GM19099 (cell line): Measurements from ENCODE around the gene MAPK6.
A peak's percentile ranks its signal among the peaks of the same experiment; 100 is the strongest.

Experiments
- POLR2A ChIP-seq: IDR thresholded peaks from 3 replicates; pipeline ENCODE4 v1.6.1; 2011; ENCODE audit warnings: low read depth; ENCODE audit not compliant: insufficient read length; ENCODE audit errors: extremely low read depth

Gene MAPK6

DNA sequence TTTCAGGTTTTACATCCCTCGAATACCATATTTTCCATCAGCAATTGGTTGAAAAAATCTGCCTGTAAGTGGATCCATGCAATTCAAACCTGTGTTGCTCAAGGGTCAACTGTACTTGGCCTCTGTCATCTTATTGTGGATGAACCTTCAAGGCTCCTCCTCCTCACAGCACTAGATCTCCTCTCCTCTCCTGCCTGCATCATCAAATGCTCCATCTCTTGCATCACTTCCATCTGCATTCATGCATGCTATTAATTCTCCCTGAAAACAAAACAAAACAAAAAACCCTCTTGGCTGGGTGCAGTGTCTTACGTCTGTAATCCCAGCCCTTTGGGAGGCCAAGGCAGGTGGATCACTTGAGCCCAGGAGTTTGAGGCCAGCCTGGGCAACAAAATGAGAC lies 83.4 kb downstream of the MAPK6 start:
- TF ChIP-seq POLR2A, result no peak

DNA sequence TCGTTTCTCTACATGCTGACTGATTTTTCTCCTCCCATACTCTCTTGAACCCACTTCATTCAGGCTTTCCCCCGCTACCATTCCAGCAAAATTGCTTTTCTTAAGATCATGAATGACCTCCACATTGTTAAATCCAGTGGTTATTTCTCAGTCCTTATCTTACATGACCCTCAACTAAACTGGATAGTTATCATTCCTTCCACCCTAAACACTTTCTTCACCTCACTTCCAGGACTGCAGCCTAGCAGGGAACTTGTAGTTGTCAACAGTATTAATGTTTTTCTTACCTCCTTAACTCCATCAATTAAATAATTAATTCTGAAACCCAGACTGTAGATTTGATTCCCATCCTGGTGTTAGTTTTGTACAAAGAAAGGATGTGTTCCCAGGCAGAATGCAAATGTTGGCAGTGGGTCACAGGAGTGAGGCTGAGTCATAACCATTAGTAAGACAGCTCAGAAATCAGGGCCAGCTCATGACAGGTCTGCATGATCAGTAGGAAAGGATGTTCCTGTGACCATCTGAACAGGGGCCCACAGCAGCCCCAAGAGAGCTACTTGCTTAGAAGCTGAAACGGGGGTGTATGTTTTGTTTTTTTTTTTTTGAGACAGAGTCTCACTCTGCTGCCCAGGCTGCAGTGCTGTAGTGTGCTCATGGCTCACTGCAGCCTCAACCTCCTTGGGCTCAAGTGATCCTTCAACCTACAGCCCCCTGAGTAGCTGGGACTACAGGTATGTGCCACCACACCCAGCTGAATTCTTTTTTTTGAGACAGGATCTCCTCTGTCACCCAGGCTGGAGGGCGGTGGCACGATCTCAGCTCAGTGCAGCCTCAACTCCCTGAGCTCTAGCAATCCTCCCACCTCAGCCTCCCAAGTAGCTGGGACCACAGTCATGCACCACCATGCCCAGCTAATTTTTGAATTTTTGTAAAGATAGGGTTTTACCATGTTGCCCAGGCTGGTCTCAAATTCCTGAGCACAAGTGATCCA lies 84.5 kb downstream of the MAPK6 start:
- peak; percentile 34 for TF ChIP-seq POLR2A

DNA sequence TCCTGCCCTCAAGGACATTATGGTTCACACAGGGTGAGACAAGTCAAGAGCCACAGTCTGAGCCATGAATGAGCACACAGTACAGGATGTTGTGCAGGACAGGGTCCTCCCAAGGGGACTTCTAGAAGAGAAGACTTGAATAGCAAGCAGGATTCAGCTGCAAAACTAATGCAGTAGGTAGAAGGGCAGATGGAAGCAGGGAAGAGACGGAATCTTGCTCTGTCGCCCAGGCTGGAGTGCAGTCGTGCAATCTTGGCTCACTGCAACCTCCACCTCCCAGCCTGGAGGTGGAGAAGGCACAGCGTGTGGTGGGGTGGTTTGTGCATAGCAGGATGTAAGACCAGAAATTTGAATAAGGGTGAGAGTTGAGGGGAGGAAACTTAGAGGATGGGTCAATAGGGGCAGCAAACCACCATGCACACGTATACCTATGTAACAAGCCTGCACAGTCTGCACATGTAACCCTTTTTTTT lies 85.5 kb downstream of the MAPK6 start:
- peak; percentile 24 for TF ChIP-seq POLR2A

DNA sequence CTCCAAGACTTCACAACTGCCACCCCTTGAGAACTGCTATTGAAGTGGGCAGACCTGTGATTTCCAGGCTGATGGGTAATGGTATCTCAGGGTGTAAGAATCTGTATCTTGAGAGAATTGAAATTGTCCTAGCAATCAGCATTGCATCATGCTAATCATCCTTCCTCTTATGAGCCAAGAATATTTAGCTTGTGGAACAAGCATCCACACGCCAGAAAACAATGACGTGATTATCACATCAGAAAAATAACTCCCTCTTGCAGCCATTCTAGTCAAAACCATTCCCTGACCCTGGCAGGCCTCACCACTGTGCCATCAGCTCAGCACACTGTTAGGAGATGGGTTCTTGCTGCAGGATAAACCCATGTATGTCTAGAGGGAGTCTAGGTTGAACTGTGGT lies 86.8 kb downstream of the MAPK6 start:
- TF ChIP-seq POLR2A, result no peak

DNA sequence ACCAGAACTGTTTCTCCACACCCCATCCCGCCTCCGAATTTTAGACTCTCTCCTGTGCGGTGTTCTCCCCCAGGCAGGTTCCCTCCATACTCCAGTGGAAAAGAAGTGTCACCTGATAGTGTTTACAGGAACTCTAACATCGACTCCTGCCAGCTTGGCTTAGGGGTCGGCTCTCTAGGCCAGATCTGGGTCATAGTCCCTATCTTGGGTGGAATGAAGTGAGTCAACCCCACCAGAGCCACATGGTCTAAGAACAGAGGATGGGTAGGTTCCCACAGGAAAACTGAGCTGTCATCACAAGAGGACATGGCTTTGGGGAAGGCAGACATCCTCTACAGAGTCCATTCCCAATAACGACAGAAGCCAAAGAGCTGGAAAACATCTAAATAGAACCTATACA lies 87.6 kb downstream of the MAPK6 start:
- no peak for TF ChIP-seq POLR2A

DNA sequence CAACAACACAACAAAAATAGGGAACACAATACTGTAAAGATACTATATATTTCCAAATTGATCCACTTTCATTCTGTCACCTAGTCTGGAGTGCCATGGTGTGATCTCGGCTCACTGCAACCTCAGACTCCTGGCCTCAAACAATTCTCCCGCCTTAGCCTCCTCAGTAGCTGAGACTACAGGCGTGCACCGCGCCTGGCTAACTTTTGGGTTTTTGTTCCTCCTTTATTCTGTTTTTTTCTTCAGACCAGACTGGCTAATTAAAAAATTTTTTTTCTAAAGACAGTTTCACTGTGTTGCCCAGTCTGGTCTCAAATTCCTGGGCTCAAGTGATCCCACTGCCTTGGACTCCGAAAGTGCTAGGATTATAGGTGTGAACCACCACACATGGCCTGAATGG lies 88.2 kb downstream of the MAPK6 start:
- TF ChIP-seq POLR2A, result no peak

DNA sequence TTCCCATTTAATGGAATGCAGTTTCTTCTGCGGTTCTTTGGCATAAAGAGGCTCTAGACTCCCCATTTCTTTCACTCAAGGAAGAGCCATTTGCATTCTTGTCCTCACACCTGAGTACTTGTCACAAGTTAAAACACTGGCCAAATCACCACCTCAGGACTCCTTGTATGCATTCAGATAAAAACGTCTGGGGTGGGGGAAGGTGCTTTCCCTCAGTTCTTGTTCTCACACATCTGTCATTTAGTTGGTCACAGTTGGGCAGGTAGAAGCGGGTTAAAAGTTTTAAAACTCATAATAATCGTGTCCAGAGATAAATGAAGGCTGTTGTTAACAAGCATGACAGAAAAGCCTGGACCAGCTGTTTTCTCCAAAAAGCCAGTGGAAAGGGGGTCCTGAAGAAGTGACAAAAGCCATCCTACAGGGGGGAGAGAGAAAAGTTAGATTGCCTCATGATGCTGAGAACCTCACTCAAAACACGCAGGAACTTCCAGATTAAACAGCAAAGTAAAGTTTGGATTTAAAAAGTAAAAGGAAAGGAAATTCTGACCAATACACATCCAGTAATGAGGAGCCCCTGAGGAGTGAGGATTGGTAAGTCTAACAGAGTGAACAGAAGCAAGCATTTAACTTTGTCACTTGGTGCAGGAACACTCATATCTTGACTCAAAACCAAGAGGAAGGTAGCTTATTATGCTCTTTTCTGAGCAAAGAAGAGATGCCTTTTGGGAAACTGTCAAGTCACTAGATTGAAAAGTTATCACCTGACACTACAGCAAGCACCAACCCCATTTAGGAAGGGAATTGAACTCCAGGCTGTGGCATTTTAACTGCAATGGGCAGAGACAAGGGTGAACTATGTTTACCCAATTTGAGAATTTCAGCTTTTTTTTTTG lies 90.8 kb downstream of the MAPK6 start:
- TF ChIP-seq POLR2A, result peak; percentile 12

DNA sequence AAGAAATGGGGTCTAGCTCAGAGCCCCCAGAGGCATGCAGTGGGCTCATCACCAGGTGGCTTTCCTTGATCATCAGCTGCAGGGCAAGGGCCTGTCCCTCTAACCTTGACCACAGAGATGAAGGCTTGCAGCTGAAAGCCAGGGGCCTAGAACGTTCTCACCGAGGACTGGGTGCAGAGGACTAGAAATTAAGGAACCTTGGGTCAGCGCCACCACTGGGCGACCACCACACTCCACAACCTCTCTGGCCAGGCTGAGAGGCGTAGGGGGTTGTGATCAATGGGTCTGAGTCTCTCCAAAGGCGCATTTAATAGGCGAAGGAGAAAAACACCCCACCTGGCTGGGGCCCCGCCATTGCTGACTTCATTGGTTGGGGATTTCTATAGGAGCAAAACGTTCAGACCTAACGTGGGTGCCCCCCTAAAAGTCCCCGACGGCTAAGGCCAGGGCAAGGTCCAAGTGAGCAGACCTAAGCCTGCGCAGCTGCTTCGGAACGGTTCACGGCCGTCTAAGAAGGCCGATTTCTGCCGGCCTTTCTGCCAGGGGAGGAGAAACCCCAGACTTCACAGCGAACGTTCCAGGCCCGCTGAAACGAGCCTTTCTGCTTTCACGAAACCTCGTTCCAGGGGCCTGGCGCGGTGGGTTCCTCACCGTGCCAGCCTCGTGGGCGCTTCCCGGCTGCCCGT lies 92.6 kb downstream of the MAPK6 start:
- TF ChIP-seq POLR2A, result no peak

DNA sequence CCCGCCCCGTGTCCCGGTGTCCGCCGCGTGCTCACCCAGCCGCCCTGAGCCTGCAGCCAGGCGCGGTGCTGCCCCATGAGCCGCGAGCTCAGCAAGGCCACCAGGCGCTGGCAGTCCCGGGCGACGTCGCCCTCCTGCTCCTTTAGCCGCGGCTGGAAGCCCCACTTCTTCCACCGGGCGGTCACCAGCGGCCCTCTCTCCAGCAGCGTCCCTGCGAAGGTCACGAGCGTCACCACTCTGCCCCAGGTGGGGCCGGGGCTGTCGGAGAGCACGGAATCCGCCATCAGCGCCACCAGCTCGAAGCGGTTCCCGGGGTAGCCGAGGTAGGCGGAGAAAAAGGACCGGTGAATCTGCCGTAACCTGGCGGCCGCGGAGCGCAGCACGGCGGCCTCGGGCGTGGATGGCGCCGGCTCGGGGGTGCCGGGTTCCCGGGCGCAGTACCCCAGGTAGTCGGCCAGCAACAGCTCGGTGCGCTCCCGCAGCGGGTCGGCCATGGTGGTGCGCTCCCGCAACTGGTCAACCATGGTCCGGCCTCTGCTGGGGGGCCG lies 93.3 kb downstream of the MAPK6 start:
- no peak for TF ChIP-seq POLR2A

DNA sequence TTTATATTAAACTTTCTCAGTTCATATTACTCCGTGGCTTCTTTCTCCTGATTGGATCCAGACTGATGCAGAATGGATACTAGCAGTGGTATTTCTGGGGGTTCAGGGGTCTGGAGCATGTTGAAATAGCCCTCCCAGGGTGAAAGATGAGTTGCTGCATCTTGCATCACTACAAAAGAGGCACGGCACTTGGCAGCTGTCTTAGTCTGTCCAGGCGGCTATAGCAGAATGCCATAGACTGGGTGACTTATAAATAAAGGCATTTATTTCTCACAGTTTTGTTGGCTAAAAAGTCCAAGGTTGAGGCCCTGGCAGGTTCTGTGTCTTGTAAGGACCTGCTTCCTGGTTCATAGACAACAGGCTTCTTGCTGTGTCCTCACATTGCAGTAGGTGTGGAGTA lies 94.2 kb downstream of the MAPK6 start:
- no peak for TF ChIP-seq POLR2A

DNA sequence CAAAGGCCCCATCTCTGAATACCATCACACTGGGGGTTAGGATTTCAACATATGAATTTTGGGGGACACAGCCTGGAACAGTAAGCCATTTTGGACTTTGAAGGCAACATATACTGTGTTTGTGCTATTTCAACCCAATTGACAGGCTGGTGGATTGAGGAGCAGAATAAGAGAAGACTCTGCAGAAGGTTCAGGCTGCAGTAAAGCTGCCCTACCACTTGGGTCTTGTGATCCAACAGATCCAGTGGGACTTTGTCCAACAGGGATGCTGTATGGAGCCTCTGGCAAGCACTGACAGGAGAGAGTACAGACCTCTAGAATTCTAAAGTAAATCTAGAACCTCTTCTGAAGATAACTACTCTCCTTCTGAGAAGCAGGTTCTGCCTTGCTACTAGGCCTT lies 94.7 kb downstream of the MAPK6 start:
- TF ChIP-seq POLR2A, result no peak

DNA sequence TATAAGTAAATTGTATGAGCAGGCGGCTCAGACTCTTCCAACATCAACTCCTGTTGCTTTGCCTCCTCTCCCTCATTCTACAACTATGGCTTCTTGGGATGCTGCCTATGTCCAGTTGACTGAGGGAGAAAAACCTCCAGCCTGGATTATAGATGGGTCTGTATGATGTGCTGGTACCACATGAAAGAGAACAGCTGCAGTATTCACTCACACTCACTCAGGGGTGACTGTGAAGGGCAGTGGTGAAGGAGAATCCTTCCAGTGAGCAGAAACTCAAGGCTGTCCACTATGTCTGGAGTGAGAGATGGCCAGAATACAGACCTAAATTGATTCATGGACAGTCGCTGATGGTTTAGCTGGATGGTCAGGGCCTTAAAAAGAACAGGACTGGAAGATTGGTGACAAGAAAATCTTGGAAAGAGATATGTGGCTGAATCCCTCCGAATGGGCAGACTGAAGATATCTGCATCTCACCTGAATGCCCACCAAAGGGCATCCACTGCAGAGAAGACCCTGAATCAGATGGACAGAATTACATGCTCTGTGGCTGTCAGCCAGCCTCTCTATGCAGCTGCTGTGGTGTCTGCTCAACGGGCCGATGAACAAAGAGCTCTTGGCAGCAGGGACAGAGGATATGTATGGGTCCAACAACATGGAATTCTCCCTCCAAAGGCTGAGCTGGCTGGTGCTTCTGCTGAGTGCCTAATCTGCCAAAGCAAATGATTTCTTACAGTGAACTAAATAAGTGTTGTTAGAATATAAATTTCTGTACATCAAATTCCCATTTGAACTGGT lies 95.4 kb downstream of the MAPK6 start:
- no peak for TF ChIP-seq POLR2A

DNA sequence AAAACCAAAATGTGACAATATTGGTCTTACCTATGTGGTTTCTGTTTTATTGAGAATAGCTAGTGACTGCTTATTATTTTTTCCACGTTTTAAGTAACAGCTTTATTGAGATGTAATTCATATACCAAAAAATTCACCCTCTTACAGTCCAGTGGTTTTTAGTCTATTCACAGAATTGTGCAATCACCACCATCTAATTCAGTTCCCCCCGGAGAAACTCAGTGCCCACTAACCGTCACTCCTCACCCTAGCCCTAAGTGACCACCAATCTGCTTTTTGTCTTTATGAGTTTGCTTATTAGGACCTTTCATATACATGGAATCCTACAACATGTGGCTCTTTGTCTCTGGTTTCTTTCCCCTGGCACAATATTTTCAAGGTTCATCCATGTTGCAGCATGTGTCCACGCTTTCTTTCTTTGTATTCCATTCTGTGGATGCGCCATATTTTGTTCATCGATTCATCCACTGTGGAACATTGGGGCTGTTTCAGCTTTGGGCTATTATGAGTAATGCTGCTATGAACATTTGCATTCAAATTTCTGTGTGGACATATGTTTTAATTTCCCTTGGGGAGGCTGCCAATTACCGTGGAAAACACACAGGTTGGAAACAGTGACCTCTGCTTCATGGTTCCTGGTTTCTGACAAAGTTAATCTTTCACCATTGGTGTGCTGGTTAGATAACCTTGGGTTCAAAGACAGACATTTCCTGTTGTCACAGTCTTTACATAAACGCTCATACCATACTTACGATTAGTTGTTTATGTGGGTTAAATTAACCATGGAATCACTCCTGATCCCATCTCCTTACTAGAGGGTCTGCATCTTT lies 96.8 kb downstream of the MAPK6 start:
- no peak for TF ChIP-seq POLR2A
